ENCODE results near the gene LRP1B.

Gene LRP1B

DNA sequence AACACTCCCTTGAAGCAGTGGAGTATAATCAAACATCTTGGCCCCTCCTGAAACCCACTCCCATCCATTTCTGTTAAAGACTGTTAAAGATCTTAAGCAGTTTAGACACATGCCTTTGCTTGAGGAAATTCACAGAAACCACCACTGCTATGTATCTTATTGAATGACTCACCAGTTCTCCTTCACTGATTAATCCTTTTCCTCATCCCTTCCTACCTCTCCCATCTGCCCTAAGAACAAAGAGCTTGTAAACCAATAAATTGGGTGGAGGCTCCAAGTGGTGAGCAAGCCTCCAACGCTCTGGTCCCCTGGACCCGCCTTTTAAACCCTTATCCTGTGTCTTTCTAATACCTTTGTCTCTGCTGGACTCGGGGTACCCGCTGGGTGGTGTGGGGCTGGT is 746.1 kb downstream of the LRP1B start:
- TF ChIP-seq ZFX (IDR thresholded peaks at IDR 0.05; ENCODE audit: borderline replicate concordance) (no peak), CTCF (IDR thresholded peaks at IDR 0.05) (no peak)
- no peak overlapping the region for H3K27ac ChIP-seq

GRCh38 chr2:141381946-141382345 is 748.9 kb downstream of the LRP1B start:
- TF ChIP-seq CTCF (IDR thresholded peaks at IDR 0.05) (no peak), ZFX (IDR thresholded peaks at IDR 0.05; ENCODE audit: borderline replicate concordance) (no peak)
- no peak overlapping the region for H3K27ac ChIP-seq

DNA sequence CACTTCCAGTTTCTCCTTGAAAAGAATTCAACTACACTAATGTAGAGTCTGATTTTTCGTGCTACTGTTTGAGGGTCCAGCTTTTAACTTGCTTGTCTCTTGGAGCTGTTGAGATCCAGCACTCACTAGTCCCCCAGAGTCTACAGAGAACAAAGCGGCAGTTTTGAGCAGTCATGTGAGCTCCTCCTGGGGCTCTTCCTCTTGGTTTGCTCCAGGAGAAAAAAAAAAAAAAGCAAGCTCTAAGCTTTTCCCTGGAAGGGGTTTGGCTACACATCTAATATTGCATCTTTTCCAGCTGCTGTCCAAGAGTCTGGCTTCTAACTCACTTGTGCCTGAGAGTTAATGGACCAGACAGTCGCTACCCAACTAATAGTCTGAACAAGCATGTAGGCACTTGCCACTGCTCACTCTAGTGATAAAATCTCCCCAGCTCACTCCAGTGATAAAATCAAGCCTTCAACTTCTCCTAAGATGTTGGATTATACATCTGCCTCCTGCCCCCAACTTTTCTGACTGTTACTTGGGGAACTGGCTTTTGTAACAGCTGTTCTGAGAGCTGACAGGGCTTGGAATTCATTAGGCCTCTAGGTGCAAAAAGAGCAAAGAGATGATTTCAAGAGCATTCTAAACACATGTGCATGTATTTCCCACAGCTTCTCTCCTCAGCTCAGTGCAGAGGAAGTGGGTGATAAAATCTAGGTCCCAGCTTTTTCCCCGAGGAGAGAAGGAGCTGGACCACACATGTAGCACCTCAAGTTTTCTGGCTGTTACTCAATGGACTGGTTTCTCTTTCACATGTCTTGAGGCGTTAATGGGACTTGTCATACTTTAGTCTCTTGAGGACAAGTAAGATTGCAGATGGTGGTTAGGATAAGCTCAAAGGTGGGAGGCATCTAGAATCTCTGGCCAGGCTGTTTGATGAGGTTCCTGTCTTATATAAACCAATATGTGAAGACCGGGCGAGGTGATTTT is 750.5 kb downstream of the LRP1B start:
- no peak for TF ChIP-seq CTCF (IDR thresholded peaks at IDR 0.05)
- no peak for TF ChIP-seq ZFX (IDR thresholded peaks at IDR 0.05; ENCODE audit: borderline replicate concordance)
- H3K27ac ChIP-seq: no peak overlapping the region

GRCh38 chr2:141364821-141365220 is 766.0 kb downstream of the LRP1B start:
- no peak for TF ChIP-seq CTCF (IDR thresholded peaks at IDR 0.05)
- no peak for TF ChIP-seq ZFX (IDR thresholded peaks at IDR 0.05; ENCODE audit: borderline replicate concordance)
- no peak overlapping the region for H3K27ac ChIP-seq

GRCh38 chr2:141362311-141362710 is 768.5 kb downstream of the LRP1B start:
- no peak for TF ChIP-seq CTCF (IDR thresholded peaks at IDR 0.05)
- no peak for TF ChIP-seq ZFX (IDR thresholded peaks at IDR 0.05; ENCODE audit: borderline replicate concordance)
- H3K27ac ChIP-seq: no peak overlapping the region

DNA sequence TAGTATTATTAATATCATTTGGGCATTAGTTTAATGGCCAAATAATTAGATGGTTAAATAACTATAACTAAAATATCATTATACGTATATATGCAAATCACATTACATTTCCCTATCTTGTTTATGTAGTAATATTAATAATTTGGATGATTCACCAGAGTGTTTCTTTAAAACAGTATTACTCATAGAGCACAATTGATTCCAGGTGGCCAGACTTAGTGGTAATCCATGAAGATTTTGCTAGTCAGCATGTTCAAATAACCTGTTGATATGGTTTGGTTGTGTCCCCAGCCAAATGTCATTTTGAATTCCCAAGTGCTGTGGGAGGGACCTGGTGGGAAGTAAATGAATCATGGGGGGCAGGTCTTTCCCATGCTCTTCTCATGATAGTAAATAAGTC is 782.3 kb downstream of the LRP1B start:
- H3K27ac ChIP-seq: no peak overlapping the region
- TF ChIP-seq CTCF (IDR thresholded peaks at IDR 0.05): no peak
- no peak for TF ChIP-seq ZFX (IDR thresholded peaks at IDR 0.05; ENCODE audit: borderline replicate concordance)

GRCh38 chr2:141341444-141341843 is 789.4 kb downstream of the LRP1B start:
- no peak overlapping the region for H3K27ac ChIP-seq
- TF ChIP-seq CTCF (IDR thresholded peaks at IDR 0.05) (no peak), ZFX (IDR thresholded peaks at IDR 0.05; ENCODE audit: borderline replicate concordance) (no peak)
